ENCODE measurements around the gene ABHD14A. TPM values are rescaled to one million over a fixed set of nuclear protein-coding genes. Genes with fewer than 3 reads are reported as not detected.

Gene ABHD14A
- total RNA-seq, 1 experiment from 2014 or later, result 3.8 TPM

DNA sequence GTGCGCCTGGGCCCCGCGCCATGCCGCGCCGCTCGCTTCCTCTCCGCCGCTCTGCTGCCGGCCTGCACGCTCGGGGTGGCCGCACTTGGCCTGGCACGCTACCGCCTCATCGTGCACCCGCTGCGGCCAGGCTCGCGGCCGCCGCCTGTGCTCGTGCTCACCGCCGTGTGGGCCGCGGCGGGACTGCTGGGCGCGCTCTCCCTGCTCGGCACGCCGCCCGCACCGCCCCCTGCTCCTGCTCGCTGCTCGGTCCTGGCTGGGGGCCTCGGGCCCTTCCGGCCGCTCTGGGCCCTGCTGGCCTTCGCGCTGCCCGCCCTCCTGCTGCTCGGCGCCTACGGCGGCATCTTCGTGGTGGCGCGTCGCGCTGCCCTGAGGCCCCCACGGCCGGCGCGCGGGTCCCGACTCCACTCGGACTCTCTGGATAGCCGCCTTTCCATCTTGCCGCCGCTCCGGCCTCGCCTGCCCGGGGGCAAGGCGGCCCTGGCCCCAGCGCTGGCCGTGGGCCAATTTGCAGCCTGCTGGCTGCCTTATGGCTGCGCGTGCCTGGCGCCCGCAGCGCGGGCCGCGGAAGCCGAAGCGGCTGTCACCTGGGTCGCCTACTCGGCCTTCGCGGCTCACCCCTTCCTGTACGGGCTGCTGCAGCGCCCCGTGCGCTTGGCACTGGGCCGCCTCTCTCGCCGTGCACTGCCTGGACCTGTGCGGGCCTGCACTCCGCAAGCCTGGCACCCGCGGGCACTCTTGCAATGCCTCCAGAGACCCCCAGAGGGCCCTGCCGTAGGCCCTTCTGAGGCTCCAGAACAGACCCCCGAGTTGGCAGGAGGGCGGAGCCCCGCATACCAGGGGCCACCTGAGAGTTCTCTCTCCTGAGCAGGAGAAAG, 18.7 kb upstream of the ABHD14A start:
- no peaks in the 10 kb centered on the region for H3K9me3 Mint-ChIP-seq
- no peaks in the 10 kb centered on the region for H3K36me3 Mint-ChIP-seq
- no peak overlapping the region for H3K27ac Mint-ChIP-seq
- POLR2A ChIA-PET, result no interaction called here
- peaks cover 49% of the 10 kb centered on the region for H3K27me3 Mint-ChIP-seq (ENCODE audit: low read depth)
- peak overlapping the region; percentile 54 for H3K4me3 Mint-ChIP-seq
- ATAC-seq, result peak; percentile 82
- DNase-seq (ENCODE audit: low spot score), result peak; percentile 86
- H3K4me1 Mint-ChIP-seq, result peaks cover 4% of the 10 kb centered on the region; the same call in 1 of the 2 replicates
- CTCF ChIA-PET, result interaction anchor here (0.8 to 3.1 kb wide), 10 partner anchors 10 to 237 kb away, joined by 3 to 21 read pairs (median 6); partner anchors contain the start of genes ABHD14A, ABHD14B, ACY1 and RRP9
- TF ChIP-seq, protein P1, sequence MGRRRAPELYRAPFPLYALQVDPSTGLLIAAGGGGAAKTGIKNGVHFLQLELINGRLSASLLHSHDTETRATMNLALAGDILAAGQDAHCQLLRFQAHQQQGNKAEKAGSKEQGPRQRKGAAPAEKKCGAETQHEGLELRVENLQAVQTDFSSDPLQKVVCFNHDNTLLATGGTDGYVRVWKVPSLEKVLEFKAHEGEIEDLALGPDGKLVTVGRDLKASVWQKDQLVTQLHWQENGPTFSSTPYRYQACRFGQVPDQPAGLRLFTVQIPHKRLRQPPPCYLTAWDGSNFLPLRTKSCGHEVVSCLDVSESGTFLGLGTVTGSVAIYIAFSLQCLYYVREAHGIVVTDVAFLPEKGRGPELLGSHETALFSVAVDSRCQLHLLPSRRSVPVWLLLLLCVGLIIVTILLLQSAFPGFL (CRISPR knock-in tag; IDR thresholded peaks at IDR 0.05; ENCODE audit: borderline replicate concordance), result no peak
- TF ChIP-seq CREB1 (CRISPR knock-in tag; IDR thresholded peaks at IDR 0.05) (no peak), ZNF232 (CRISPR knock-in tag; IDR thresholded peaks at IDR 0.05) (peak; percentile 68; the same call in 1 of the 2 replicates), HMGA2 (CRISPR knock-in tag; IDR thresholded peaks at IDR 0.05) (no peak), SP1 (CRISPR knock-in tag; conservative IDR thresholded peaks at IDR 0.05) (no peak; the same call in none of the 2 replicates), CBFB (CRISPR knock-in tag; IDR thresholded peaks at IDR 0.05; ENCODE audit: low read depth) (peak; percentile 98; the same call in 1 of the 2 replicates), CREM (CRISPR knock-in tag; IDR thresholded peaks at IDR 0.05) (peak; percentile 94), NR3C1 (CRISPR knock-in tag; conservative IDR thresholded peaks at IDR 0.05; ENCODE audit: low read depth) (peak; percentile 93), GRHL2 (CRISPR knock-in tag; IDR thresholded peaks at IDR 0.05; ENCODE audit: insufficient replicate concordance, severe bottlenecking) (no peak), ZNF671 (CRISPR knock-in tag; IDR thresholded peaks at IDR 0.05) (no peak), EMX1 (CRISPR knock-in tag; IDR thresholded peaks at IDR 0.05) (no peak), PRRX2 (CRISPR knock-in tag; IDR thresholded peaks at IDR 0.05) (no peak), ETV6 (CRISPR knock-in tag; IDR thresholded peaks at IDR 0.05) (no peak; the same call in 1 of the 2 replicates), MYBL2 (CRISPR knock-in tag; IDR thresholded peaks at IDR 0.05) (no peak), GTF2I (CRISPR knock-in tag; conservative IDR thresholded peaks at IDR 0.05) (no peak), NFATC4 (CRISPR knock-in tag; IDR thresholded peaks at IDR 0.05) (no peak), NFYB (CRISPR knock-in tag; conservative IDR thresholded peaks at IDR 0.05; ENCODE audit: low read depth) (no peak), GABPB1 (CRISPR knock-in tag; IDR thresholded peaks at IDR 0.05) (no peak)
- TF ChIP-seq, protein P2, sequence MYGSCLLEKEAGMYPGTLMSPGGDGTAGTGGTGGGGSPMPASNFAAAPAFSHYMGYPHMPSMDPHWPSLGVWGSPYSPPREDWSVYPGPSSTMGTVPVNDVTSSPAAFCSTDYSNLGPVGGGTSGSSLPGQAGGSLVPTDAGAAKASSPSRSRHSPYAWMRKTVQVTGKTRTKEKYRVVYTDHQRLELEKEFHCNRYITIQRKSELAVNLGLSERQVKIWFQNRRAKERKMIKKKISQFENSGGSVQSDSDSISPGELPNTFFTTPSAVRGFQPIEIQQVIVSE (CRISPR knock-in tag; IDR thresholded peaks at IDR 0.05; ENCODE audit: borderline replicate concordance), result no peak; the same call in 1 of the 2 replicates
- TF ChIP-seq, protein P3, sequence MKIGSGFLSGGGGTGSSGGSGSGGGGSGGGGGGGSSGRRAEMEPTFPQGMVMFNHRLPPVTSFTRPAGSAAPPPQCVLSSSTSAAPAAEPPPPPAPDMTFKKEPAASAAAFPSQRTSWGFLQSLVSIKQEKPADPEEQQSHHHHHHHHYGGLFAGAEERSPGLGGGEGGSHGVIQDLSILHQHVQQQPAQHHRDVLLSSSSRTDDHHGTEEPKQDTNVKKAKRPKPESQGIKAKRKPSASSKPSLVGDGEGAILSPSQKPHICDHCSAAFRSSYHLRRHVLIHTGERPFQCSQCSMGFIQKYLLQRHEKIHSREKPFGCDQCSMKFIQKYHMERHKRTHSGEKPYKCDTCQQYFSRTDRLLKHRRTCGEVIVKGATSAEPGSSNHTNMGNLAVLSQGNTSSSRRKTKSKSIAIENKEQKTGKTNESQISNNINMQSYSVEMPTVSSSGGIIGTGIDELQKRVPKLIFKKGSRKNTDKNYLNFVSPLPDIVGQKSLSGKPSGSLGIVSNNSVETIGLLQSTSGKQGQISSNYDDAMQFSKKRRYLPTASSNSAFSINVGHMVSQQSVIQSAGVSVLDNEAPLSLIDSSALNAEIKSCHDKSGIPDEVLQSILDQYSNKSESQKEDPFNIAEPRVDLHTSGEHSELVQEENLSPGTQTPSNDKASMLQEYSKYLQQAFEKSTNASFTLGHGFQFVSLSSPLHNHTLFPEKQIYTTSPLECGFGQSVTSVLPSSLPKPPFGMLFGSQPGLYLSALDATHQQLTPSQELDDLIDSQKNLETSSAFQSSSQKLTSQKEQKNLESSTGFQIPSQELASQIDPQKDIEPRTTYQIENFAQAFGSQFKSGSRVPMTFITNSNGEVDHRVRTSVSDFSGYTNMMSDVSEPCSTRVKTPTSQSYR (CRISPR knock-in tag; IDR thresholded peaks at IDR 0.05), result no peak
- TF ChIP-seq, protein P4, sequence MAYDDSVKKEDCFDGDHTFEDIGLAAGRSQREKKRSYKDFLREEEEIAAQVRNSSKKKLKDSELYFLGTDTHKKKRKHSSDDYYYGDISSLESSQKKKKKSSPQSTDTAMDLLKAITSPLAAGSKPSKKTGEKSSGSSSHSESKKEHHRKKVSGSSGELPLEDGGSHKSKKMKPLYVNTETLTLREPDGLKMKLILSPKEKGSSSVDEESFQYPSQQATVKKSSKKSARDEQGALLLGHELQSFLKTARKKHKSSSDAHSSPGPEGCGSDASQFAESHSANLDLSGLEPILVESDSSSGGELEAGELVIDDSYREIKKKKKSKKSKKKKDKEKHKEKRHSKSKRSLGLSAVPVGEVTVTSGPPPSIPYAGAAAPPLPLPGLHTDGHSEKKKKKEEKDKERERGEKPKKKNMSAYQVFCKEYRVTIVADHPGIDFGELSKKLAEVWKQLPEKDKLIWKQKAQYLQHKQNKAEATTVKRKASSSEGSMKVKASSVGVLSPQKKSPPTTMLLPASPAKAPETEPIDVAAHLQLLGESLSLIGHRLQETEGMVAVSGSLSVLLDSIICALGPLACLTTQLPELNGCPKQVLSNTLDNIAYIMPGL (CRISPR knock-in tag; IDR thresholded peaks at IDR 0.05), result peak; percentile 89
- TF ChIP-seq, protein P5, sequence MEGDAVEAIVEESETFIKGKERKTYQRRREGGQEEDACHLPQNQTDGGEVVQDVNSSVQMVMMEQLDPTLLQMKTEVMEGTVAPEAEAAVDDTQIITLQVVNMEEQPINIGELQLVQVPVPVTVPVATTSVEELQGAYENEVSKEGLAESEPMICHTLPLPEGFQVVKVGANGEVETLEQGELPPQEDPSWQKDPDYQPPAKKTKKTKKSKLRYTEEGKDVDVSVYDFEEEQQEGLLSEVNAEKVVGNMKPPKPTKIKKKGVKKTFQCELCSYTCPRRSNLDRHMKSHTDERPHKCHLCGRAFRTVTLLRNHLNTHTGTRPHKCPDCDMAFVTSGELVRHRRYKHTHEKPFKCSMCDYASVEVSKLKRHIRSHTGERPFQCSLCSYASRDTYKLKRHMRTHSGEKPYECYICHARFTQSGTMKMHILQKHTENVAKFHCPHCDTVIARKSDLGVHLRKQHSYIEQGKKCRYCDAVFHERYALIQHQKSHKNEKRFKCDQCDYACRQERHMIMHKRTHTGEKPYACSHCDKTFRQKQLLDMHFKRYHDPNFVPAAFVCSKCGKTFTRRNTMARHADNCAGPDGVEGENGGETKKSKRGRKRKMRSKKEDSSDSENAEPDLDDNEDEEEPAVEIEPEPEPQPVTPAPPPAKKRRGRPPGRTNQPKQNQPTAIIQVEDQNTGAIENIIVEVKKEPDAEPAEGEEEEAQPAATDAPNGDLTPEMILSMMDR (IDR thresholded peaks at IDR 0.05), result peak; percentile 67
- TF ChIP-seq, protein P6, sequence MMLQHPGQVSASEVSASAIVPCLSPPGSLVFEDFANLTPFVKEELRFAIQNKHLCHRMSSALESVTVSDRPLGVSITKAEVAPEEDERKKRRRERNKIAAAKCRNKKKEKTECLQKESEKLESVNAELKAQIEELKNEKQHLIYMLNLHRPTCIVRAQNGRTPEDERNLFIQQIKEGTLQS (CRISPR knock-in tag; conservative IDR thresholded peaks at IDR 0.05), result no peak
- TF ChIP-seq, protein P7, sequence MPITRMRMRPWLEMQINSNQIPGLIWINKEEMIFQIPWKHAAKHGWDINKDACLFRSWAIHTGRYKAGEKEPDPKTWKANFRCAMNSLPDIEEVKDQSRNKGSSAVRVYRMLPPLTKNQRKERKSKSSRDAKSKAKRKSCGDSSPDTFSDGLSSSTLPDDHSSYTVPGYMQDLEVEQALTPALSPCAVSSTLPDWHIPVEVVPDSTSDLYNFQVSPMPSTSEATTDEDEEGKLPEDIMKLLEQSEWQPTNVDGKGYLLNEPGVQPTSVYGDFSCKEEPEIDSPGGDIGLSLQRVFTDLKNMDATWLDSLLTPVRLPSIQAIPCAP (CRISPR knock-in tag; IDR thresholded peaks at IDR 0.05), result no peak
- TF ChIP-seq, protein P8, sequence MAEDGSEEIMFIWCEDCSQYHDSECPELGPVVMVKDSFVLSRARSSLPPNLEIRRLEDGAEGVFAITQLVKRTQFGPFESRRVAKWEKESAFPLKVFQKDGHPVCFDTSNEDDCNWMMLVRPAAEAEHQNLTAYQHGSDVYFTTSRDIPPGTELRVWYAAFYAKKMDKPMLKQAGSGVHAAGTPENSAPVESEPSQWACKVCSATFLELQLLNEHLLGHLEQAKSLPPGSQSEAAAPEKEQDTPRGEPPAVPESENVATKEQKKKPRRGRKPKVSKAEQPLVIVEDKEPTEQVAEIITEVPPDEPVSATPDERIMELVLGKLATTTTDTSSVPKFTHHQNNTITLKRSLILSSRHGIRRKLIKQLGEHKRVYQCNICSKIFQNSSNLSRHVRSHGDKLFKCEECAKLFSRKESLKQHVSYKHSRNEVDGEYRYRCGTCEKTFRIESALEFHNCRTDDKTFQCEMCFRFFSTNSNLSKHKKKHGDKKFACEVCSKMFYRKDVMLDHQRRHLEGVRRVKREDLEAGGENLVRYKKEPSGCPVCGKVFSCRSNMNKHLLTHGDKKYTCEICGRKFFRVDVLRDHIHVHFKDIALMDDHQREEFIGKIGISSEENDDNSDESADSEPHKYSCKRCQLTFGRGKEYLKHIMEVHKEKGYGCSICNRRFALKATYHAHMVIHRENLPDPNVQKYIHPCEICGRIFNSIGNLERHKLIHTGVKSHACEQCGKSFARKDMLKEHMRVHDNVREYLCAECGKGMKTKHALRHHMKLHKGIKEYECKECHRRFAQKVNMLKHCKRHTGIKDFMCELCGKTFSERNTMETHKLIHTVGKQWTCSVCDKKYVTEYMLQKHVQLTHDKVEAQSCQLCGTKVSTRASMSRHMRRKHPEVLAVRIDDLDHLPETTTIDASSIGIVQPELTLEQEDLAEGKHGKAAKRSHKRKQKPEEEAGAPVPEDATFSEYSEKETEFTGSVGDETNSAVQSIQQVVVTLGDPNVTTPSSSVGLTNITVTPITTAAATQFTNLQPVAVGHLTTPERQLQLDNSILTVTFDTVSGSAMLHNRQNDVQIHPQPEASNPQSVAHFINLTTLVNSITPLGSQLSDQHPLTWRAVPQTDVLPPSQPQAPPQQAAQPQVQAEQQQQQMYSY (CRISPR knock-in tag; IDR thresholded peaks at IDR 0.05), result no peak; the same call in 1 of the 2 replicates
